GM19240 (cell line): ENCODE data around the gene ARCN1.
"Not testable (repeated sequence)": the region's sequence is repeated elsewhere in the genome, so short reads cannot be mapped to it uniquely, and the experiment has no call there.

ENCODE experiments used
- DNase-seq: peaks from one replicate; pipeline ENCODE4 v3.0.0; 2011; ENCODE audit warnings: low spot score; ENCODE audit not compliant: insufficient read length

ARCN1 gene

GRCh38 chr11:118605116-118605867 lies 33.1 kb downstream of the ARCN1 start:
- no peak for DNase-seq

GRCh38 chr11:118606157-118606843 lies 34.1 kb downstream of the ARCN1 start:
- DNase-seq, result no peak

- DNase-seq, result no peak
Measured at GRCh38 chr11:118606844-118607228, 34.6 kb downstream of the ARCN1 start.

- DNase-seq, result no peak
Measured at GRCh38 chr11:118607401-118608359, 35.5 kb downstream of the ARCN1 start, which contains the start of gene PHLDB1. Gene PHLDB1 (plus strand): TSS chr11:118607615. CDS start chr11:118613837, 6,222 bp downstream.

GRCh38 chr11:118608360-118609227 lies 36.4 kb downstream of the ARCN1 start:
- no peak for DNase-seq

- DNase-seq, result no peak
Measured at GRCh38 chr11:118609380-118610224, 37.4 kb downstream of the ARCN1 start.

- no peak for DNase-seq
Measured at GRCh38 chr11:118610225-118610772, 38.1 kb downstream of the ARCN1 start.

GRCh38 chr11:118610773-118611432 lies 38.7 kb downstream of the ARCN1 start:
- DNase-seq, result no peak

- not testable (repeated sequence) for DNase-seq
Measured at GRCh38 chr11:118611433-118611795, 39.2 kb downstream of the ARCN1 start.

- DNase-seq, result no peak
Measured at GRCh38 chr11:118612378-118612777, 40.2 kb downstream of the ARCN1 start.

GRCh38 chr11:118614511-118614910 lies 42.3 kb downstream of the ARCN1 start:
- no peak for DNase-seq

- DNase-seq, result no peak
Measured at GRCh38 chr11:118615282-118615975, 43.2 kb downstream of the ARCN1 start.

GRCh38 chr11:118615976-118616371 lies 43.8 kb downstream of the ARCN1 start:
- no peak for DNase-seq

- no peak for DNase-seq
Measured at GRCh38 chr11:118618115-118618990, 46.1 kb downstream of the ARCN1 start.

GRCh38 chr11:118618991-118619375 lies 46.8 kb downstream of the ARCN1 start:
- no peak for DNase-seq

GRCh38 chr11:118619444-118620197 lies 47.4 kb downstream of the ARCN1 start:
- no peak for DNase-seq
